GM12878 (cell line): ENCODE measurements around the gene HDX. TPM values are rescaled to one million over a fixed set of nuclear protein-coding genes. Genes with fewer than 3 reads are reported as not detected.

ENCODE experiments used
- ATAC-seq: fragments of 200-7000 bp; cut with Tn5 transposase; 3 replicates; pipeline ENCODE4 v1.9.1; 2020; ENCODE audit warnings: mild to moderate bottlenecking, moderate library complexity
- BruUV-seq: library from RNA; stranded (reverse); fragments of 400-500 nt; replicated peaks from 2 replicates; lab custom pipeline; 2021; lab: Mats Ljungman, UMichigan
- CTCF ChIA-PET: fragments of 300-600 bp; sonication (Branson Sonifier 250); formaldehyde crosslinking; extraction: SDS; loops from one replicate; lab custom pipeline; 2021; ENCODE audit warnings: inconsistent platforms; lab: Yijun Ruan, JAX
- POLR2A ChIA-PET: fragments of 350-600 bp; formaldehyde crosslinking; extraction: SDS; loops from one replicate; lab custom pipeline; 2021; ENCODE audit warnings: inconsistent platforms; lab: Charles Lee
- RAD21 ChIA-PET: fragments of 300-600 bp; sonication (Branson Sonifier 250); formaldehyde crosslinking; loops from one replicate; lab custom pipeline; 2023; ENCODE audit warnings: antibody characterized with exemption; ENCODE audit not compliant: unreplicated experiment; lab: Charles Lee
- SMC1A ChIA-PET: fragments of 300-600 bp; sonication (Branson Sonifier 250); formaldehyde crosslinking; loops from one replicate; lab custom pipeline; 2023; ENCODE audit not compliant: unreplicated experiment, uncharacterized antibody; lab: Charles Lee
- DNase-seq: peaks from one replicate; pipeline ENCODE4 v3.0.0-alpha.2; 2011; ENCODE audit warnings: low read depth, low spot score
- FAIRE-seq: peaks from 3 replicates; lab custom pipeline; 2011; peaks lifted over from hg19 to GRCh38; lab: Jason Lieb, UNC
- H2AFZ ChIP-seq: 2 replicates; pipeline ENCODE4 v1.6.0; 2011; ENCODE audit warnings: low read depth, low read length, control low read depth; ENCODE audit not compliant: control insufficient read depth
- H3K27ac ChIP-seq: 2 replicates; pipeline ENCODE4 v1.5.1; 2011; ENCODE audit warnings: control low read depth; ENCODE audit not compliant: control insufficient read depth, insufficient read depth
- H3K27me3 ChIP-seq, 2 experiments: replicated peaks in 1 of 2; 2 replicates each; pipeline versions ENCODE4 v1.6.0 to v1.6.1; 2011; ENCODE audit warnings: low read length in 1 of 2; ENCODE audit not compliant: control insufficient read depth in 2 of 2, insufficient read depth in 2 of 2
- H3K36me3 ChIP-seq, 2 experiments: 2 replicates each; pipeline ENCODE4 v1.5.1; 2011; ENCODE audit warnings: low read length in 1 of 2; ENCODE audit not compliant: control insufficient read depth in 2 of 2, insufficient read depth in 2 of 2
- H3K4me1 ChIP-seq: 2 replicates; pipeline ENCODE4 v1.6.1; 2011; ENCODE audit warnings: mild to moderate bottlenecking, low read length, moderate library complexity, mixed read lengths; ENCODE audit not compliant: control insufficient read depth, insufficient read depth
- H3K4me2 ChIP-seq: 2 replicates; pipeline ENCODE4 v1.6.0; 2011; ENCODE audit warnings: control low read depth; ENCODE audit not compliant: control insufficient read depth, insufficient read depth
- H3K4me3 ChIP-seq: fragments of 200-600 bp; sonication (generic); 2 replicates; pipeline ENCODE4 v1.5.1; 2016
- H3K79me2 ChIP-seq: 2 replicates; pipeline ENCODE4 v1.6.0; 2011; ENCODE audit warnings: low read length; ENCODE audit not compliant: control insufficient read depth, insufficient read depth
- H3K9ac ChIP-seq: 2 replicates; pipeline ENCODE4 v1.8.0; 2011; ENCODE audit warnings: low read length, control low read depth, mixed read lengths; ENCODE audit not compliant: control insufficient read depth, insufficient read depth
- H3K9me3 ChIP-seq: replicated peaks from 3 replicates; pipeline ENCODE4 v1.5.1; 2011; ENCODE audit warnings: mild to moderate bottlenecking, low read length; ENCODE audit not compliant: control insufficient read depth, insufficient read depth
- H4K20me1 ChIP-seq: 2 replicates; pipeline ENCODE4 v1.6.0; 2011; ENCODE audit not compliant: control insufficient read depth, insufficient read depth
- HCFC1 ChIP-seq: fragments of 150-350 bp; IDR thresholded peaks from 2 replicates; pipeline ENCODE4 v1.6.1; 2014; ENCODE audit warnings: low read length
- NR2C1 ChIP-seq: fragments of 450-650 bp; IDR thresholded peaks from 2 replicates; pipeline ENCODE4 v1.6.1; 2017; ENCODE audit warnings: antibody characterized with exemption, mild to moderate bottlenecking, moderate library complexity
- NRF1 ChIP-seq: conservative IDR thresholded peaks from 2 replicates; pipeline ENCODE4 v1.6.1; 2011; ENCODE audit warnings: mild to moderate bottlenecking, low read depth, low read length, improper control_type of control experiment
- PAX5 ChIP-seq: IDR thresholded peaks from 2 replicates; pipeline ENCODE4 v1.6.1; 2011; ENCODE audit warnings: low read depth, low read length, borderline replicate concordance
- POLR2AphosphoS2 ChIP-seq: IDR thresholded peaks from 2 replicates; pipeline ENCODE4 v1.6.1; 2011; ENCODE audit warnings: low read depth, mild to moderate bottlenecking, low read length, improper control_type of control experiment, moderate library complexity
- TAF1 ChIP-seq: IDR thresholded peaks from 2 replicates; pipeline ENCODE4 v1.6.1; 2011; ENCODE audit warnings: mild to moderate bottlenecking, low read depth, low read length, borderline replicate concordance
- WGBS: methylation state at CpG from one replicate; pipeline ENCODE4 v1.1.6; 2016; ENCODE audit warnings: low lambda C conversion rate; ENCODE audit not compliant: insufficient replicate concordance, insufficient coverage; ENCODE audit errors: missing lambda C conversion rate; 5-methylcytosine and 5-hydroxymethylcytosine counted together
- in situ Hi-C: fragments of 300-500 bp; cut with MboI; formaldehyde crosslinking; loops from 9 replicates; pipeline ENCODE4 v1.14.3; 2018; ENCODE audit warnings: mixed read lengths
- intact Hi-C: fragments of 100-400 bp; cut with micrococcal nuclease; formaldehyde crosslinking; loops from one replicate; pipeline ENCODE4 v1.14.2; 2022; ENCODE audit not compliant: unreplicated experiment
- polyA plus RNA-seq, 11 experiments: library from polyadenylated mRNA; depleted of rRNA in 4 of 11; unstranded in 6 of 11; stranded (reverse) in 5 of 11; fragments of >200 nt; fragmentation: Nextera tagmentation in 4 of 11; fragmentation: Illumina TruSeq in 1 of 11; extraction: Ambion mirVana in 4 of 11; extraction: Trizol in 1 of 11; gene quantifications; 1 replicate in 1 of 11; 2 replicates in 10 of 11; pipeline versions ENCODE4 v1.2.1 to v1.2.3, GENCODE V29; 2011 to 2016; ENCODE audit warnings: inconsistent platforms in 2 of 11, missing spikeins in 2 of 11, low read depth in 1 of 11
- total RNA-seq, 4 experiments: library from RNA; depleted of rRNA in 3 of 4; stranded (reverse); fragments of >200 nt in 3 of 4; fragmentation: Illumina TruSeq in 1 of 4; extraction: Trizol in 1 of 4; gene quantifications; 2 replicates each; pipeline versions ENCODE4 v1.2.1 to v1.2.3, GENCODE V29; 2013 to 2021
- TF ChIP-seq, protein P1 (sequence below): fragments of 450-650 bp; formaldehyde crosslinking; IDR thresholded peaks from 2 replicates; pipeline ENCODE4 v1.4.0; 2022; ENCODE audit warnings: mild to moderate bottlenecking, moderate library complexity
- TF ChIP-seq, protein P2 (sequence below): fragments of 450-650 bp; conservative IDR thresholded peaks from 2 replicates; pipeline ENCODE4 v1.6.1; 2017; ENCODE audit warnings: mild to moderate bottlenecking, moderate library complexity

The HDX gene
- total and polyA plus RNA-seq, 10 of the 15 experiments (the other 5 are each of a cell fraction or from before 2014, with no cell fraction given) = 2.9 to 8.6 (median 6.3) TPM; not detected in 1

DNA sequence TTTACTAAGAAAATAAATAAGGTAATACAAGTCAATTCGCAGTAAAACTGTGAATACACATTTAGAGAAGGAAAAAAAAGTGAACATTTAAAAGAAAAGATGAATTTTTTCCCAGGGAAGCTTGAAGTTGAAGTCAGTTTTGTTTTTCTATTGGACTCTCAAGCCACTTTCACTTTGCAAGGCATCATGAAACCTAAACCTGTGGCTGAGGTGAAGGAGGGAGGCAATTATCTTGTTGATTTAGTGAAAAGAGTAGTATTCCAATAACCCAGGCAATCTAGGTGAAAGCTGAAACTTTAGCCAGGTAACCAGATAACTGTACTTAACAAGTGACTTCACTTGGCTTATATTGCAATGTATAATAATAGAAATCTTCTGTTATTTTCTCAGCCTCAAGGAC, 138.6 kb downstream of the HDX start:
- DNase-seq (no peak), FAIRE-seq (no peak), ATAC-seq (no peak)
- intact Hi-C loops (no loop called here), in situ Hi-C loops (no loop called here)
- Histone ChIP-seq H2AFZ (no peak overlapping the region), H3K36me3 (no peaks in the 10 kb centered on the region), H3K4me3 (no peak overlapping the region), H3K4me1 (no peaks in the 10 kb centered on the region), H3K9me3 (no peaks in the 10 kb centered on the region), H3K79me2 (no peaks in the 10 kb centered on the region), H3K9ac (no peak overlapping the region), H3K4me2 (no peak overlapping the region), H3K27ac (no peak overlapping the region), H3K27me3 (no peaks in the 10 kb centered on the region), H4K20me1 (no peaks in the 10 kb centered on the region)
- 38% methylated on average over 1 of the region's 1 CpG for WGBS
- SMC1A ChIA-PET = no interaction called here
- CTCF ChIA-PET = no interaction called here
- TF ChIP-seq HCFC1 (no peak), NRF1 (no peak), POLR2AphosphoS2 (no peak), PAX5 (no peak), NR2C1 (no peak), TAF1 (no peak)
- TF ChIP-seq, protein P1, sequence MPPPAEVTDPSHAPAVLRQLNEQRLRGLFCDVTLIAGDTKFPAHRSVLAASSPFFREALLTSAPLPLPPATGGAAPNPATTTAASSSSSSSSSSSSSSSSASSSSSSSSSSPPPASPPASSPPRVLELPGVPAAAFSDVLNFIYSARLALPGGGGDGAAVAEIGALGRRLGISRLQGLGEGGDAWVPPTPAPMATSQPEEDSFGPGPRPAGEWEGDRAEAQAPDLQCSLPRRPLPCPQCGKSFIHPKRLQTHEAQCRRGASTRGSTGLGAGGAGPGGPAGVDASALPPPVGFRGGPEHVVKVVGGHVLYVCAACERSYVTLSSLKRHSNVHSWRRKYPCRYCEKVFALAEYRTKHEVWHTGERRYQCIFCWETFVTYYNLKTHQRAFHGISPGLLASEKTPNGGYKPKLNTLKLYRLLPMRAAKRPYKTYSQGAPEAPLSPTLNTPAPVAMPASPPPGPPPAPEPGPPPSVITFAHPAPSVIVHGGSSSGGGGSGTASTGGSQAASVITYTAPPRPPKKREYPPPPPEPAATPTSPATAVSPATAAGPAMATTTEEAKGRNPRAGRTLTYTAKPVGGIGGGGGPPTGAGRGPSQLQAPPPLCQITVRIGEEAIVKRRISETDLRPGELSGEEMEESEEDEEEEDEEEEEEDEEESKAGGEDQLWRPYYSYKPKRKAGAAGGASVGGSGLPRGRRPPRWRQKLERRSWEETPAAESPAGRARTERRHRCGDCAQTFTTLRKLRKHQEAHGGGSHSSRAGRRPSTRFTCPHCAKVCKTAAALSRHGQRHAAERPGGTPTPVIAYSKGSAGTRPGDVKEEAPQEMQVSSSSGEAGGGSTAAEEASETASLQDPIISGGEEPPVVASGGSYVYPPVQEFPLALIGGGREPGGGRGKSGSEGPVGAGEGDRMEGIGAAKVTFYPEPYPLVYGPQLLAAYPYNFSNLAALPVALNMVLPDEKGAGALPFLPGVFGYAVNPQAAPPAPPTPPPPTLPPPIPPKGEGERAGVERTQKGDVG (CRISPR knock-in tag) = no peak
- TF ChIP-seq, protein P2, sequence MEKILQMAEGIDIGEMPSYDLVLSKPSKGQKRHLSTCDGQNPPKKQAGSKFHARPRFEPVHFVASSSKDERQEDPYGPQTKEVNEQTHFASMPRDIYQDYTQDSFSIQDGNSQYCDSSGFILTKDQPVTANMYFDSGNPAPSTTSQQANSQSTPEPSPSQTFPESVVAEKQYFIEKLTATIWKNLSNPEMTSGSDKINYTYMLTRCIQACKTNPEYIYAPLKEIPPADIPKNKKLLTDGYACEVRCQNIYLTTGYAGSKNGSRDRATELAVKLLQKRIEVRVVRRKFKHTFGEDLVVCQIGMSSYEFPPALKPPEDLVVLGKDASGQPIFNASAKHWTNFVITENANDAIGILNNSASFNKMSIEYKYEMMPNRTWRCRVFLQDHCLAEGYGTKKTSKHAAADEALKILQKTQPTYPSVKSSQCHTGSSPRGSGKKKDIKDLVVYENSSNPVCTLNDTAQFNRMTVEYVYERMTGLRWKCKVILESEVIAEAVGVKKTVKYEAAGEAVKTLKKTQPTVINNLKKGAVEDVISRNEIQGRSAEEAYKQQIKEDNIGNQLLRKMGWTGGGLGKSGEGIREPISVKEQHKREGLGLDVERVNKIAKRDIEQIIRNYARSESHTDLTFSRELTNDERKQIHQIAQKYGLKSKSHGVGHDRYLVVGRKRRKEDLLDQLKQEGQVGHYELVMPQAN = no peak
- POLR2A ChIA-PET = no interaction called here
- RAD21 ChIA-PET = interaction anchor here (1.2 kb wide), 1 partner anchor 24 kb away, joined by 4 read pairs; no protein-coding TSS in a partner anchor
- BruUV-seq = no TSS peak
